C4-2B (cell line): Measurements from ENCODE around the gene SGSM2.

ENCODE experiments used
- ZFX ChIP-seq: fragments of 450-650 bp; IDR thresholded peaks from 2 replicates; pipeline ENCODE4 v1.6.1; 2017
- TF ChIP-seq, protein P1 (sequence below): fragments of 450-650 bp; conservative IDR thresholded peaks from 2 replicates; pipeline ENCODE4 v1.5.1; 2017; ENCODE audit warnings: mild to moderate bottlenecking

DNA sequence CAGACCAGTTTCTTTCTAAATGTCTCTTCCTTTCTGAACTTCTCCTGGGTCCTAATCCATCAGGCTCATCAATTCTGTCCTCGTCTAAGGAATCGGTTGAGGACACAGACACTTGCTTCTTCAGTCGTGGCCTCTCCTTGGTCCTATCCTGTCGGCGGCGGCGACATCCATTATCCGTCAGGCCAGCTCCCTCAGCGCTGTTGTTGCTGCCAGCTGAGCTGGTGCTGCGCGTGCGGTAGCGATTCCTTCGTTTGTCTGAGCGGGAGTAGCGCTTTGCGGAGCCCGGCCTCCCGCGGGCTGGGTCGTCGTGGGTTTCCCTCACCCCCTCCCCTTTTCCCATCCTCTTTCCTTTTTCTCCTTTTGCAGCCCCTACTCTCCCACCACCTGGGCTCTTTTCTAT is 37.5 kb upstream of the SGSM2 start:
- TF ChIP-seq, protein P1, sequence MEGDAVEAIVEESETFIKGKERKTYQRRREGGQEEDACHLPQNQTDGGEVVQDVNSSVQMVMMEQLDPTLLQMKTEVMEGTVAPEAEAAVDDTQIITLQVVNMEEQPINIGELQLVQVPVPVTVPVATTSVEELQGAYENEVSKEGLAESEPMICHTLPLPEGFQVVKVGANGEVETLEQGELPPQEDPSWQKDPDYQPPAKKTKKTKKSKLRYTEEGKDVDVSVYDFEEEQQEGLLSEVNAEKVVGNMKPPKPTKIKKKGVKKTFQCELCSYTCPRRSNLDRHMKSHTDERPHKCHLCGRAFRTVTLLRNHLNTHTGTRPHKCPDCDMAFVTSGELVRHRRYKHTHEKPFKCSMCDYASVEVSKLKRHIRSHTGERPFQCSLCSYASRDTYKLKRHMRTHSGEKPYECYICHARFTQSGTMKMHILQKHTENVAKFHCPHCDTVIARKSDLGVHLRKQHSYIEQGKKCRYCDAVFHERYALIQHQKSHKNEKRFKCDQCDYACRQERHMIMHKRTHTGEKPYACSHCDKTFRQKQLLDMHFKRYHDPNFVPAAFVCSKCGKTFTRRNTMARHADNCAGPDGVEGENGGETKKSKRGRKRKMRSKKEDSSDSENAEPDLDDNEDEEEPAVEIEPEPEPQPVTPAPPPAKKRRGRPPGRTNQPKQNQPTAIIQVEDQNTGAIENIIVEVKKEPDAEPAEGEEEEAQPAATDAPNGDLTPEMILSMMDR, result no peak
- no peak for TF ChIP-seq ZFX
